Uterus (tissue), 4 donors: ENCODE measurements around the gene SLFN12L. TPM values are rescaled to one million over a fixed set of nuclear protein-coding genes. Genes with fewer than 3 reads are reported as not detected.

Experiments
- DNase-seq, 2 donors: peaks; one replicate each; pipeline ENCODE4 v3.0.0-alpha.2; 2019 to 2020
- H3K27ac ChIP-seq, 2 donors: fragments of 200-600 bp; sonication (generic); 1 replicate in 1 of 2; 2 replicates in 1 of 2; pipeline ENCODE4 v1.5.1; 2016 to 2018
- H3K27me3 ChIP-seq, 2 donors: fragments of 200-600 bp; sonication (generic); one replicate each; pipeline ENCODE4 v1.5.1; 2018 to 2019; ENCODE audit warnings: control low read depth in 1 of 2
- H3K36me3 ChIP-seq, 2 donors: fragments of 200-600 bp; sonication (generic); one replicate each; pipeline ENCODE4 v1.5.1; 2019; ENCODE audit warnings: control low read depth in 1 of 2
- H3K4me1 ChIP-seq, 2 donors: fragments of 200-600 bp; sonication (generic); one replicate each; pipeline ENCODE4 v1.5.1; 2018 to 2019; ENCODE audit warnings: control low read depth in 1 of 2
- H3K4me3 ChIP-seq, 2 donors: fragments of 200-600 bp; sonication (generic); 1 replicate in 1 of 2; 2 replicates in 1 of 2; pipeline ENCODE4 v1.5.1; 2018 to 2019; ENCODE audit warnings: mild to moderate bottlenecking in 1 of 2
- H3K9me3 ChIP-seq, 2 donors: fragments of 200-600 bp; sonication (generic); one replicate each; pipeline ENCODE4 v1.5.1; 2019; ENCODE audit warnings: control low read depth in 1 of 2
- POLR2A ChIP-seq, 2 donors: fragments of 450-650 bp; IDR thresholded peaks; one replicate each; pipeline ENCODE4 v1.6.1; 2016; ENCODE audit warnings: antibody characterized with exemption in 2 of 2, mild to moderate bottlenecking in 1 of 2, moderate library complexity in 1 of 2
- intact Hi-C: fragments of 100-400 bp; cut with DNase I; formaldehyde crosslinking; loops from one replicate; pipeline ENCODE4 v1.15.1; 2023; ENCODE audit warnings: low total_unique reads
- total RNA-seq, 4 donors: library from RNA; depleted of rRNA in 3 of 4; stranded (reverse); fragments of >200 nt in 3 of 4; gene quantifications; one replicate each; pipeline versions ENCODE4 v1.1.0 to v1.2.4, GENCODE V29; 2014 to 2023
- TF ChIP-seq, protein P1 (sequence below), 4 experiments: fragments of 200-600 bp in 2 of 4; fragments of 450-650 bp in 2 of 4; sonication (generic) in 2 of 4; IDR thresholded peaks; one replicate each; pipeline ENCODE4 v1.5.1; 2016 to 2019; ENCODE audit warnings: antibody characterized with exemption in 4 of 4, mild to moderate bottlenecking in 2 of 4, moderate library complexity in 1 of 4
- donor health status: DM: yes; HTN: yes; CAD: no.

The SLFN12L gene
- total RNA-seq, 4 donors from 2014 or later: 0.55 to 2.8 (median 1.4) TPM

GRCh38 chr17:35453171-35453570 is 84.3 kb downstream of the SLFN12L start:
- no peak for TF ChIP-seq POLR2A (IDR thresholded peaks at IDR 0.05)
- TF ChIP-seq, protein P1, sequence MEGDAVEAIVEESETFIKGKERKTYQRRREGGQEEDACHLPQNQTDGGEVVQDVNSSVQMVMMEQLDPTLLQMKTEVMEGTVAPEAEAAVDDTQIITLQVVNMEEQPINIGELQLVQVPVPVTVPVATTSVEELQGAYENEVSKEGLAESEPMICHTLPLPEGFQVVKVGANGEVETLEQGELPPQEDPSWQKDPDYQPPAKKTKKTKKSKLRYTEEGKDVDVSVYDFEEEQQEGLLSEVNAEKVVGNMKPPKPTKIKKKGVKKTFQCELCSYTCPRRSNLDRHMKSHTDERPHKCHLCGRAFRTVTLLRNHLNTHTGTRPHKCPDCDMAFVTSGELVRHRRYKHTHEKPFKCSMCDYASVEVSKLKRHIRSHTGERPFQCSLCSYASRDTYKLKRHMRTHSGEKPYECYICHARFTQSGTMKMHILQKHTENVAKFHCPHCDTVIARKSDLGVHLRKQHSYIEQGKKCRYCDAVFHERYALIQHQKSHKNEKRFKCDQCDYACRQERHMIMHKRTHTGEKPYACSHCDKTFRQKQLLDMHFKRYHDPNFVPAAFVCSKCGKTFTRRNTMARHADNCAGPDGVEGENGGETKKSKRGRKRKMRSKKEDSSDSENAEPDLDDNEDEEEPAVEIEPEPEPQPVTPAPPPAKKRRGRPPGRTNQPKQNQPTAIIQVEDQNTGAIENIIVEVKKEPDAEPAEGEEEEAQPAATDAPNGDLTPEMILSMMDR (IDR thresholded peaks at IDR 0.05): no peak

GRCh38 chr17:35449371-35449931 is 88.0 kb downstream of the SLFN12L start:
- peak in 1 of 2 donors; percentile 31 for DNase-seq
- TF ChIP-seq POLR2A (IDR thresholded peaks at IDR 0.05): no peak
- TF ChIP-seq, protein P1 (IDR thresholded peaks at IDR 0.05): no peak
- Histone ChIP-seq H3K27ac (no peak overlapping the region), H3K4me1 (no peaks in the 10 kb centered on the region), H3K27me3 (peaks cover 3 to 11% of the 10 kb centered on the region in 2 donors), H3K36me3 (no peaks in the 10 kb centered on the region), H3K4me3 (peak overlapping the region in 1 of 2 donors; percentile 19), H3K9me3 (no peaks in the 10 kb centered on the region)
- intact Hi-C loops: no loop called here

More at GRCh38 chr17:35453171-35453570, 84.3 kb downstream of the SLFN12L start:
- Histone ChIP-seq H3K9me3 (no peaks in the 10 kb centered on the region), H3K27ac (no peak overlapping the region), H3K4me3 (no peak overlapping the region), H3K27me3 (peaks cover 3 to 11% of the 10 kb centered on the region in 2 donors), H3K36me3 (no peaks in the 10 kb centered on the region), H3K4me1 (no peaks in the 10 kb centered on the region)
- intact Hi-C loops: no loop called here
- DNase-seq: no peak

GRCh38 chr17:35448899-35449227 is 88.6 kb downstream of the SLFN12L start:
- no peak for DNase-seq
- H3K4me1 ChIP-seq: no peaks in the 10 kb centered on the region
- intact Hi-C loops: no loop called here
- peak overlapping the region in 1 of 2 donors; percentile 43 for H3K4me3 ChIP-seq
- H3K27ac ChIP-seq: peak overlapping the region in 1 of 2 donors; percentile 32
- H3K36me3 ChIP-seq: no peaks in the 10 kb centered on the region
- no peaks in the 10 kb centered on the region for H3K9me3 ChIP-seq
- peaks cover 3 to 11% of the 10 kb centered on the region in 2 donors for H3K27me3 ChIP-seq
- TF ChIP-seq, protein P1 (IDR thresholded peaks at IDR 0.05): no peak
- no peak for TF ChIP-seq POLR2A (IDR thresholded peaks at IDR 0.05)

GRCh38 chr17:35448214-35448898 is 89.1 kb downstream of the SLFN12L start, which contains the start of gene SLFN13:
Gene SLFN13, minus strand, starts transcription at chr17:35448766. Its CDS starts 3,086 bp downstream, at chr17:35445680.
- H3K4me1 ChIP-seq: no peaks in the 10 kb centered on the region
- intact Hi-C loops: no loop called here
- peaks cover 3 to 11% of the 10 kb centered on the region in 2 donors for H3K27me3 ChIP-seq
- peak; percentile 54 to 72 for DNase-seq
- no peaks in the 10 kb centered on the region for H3K9me3 ChIP-seq
- no peaks in the 10 kb centered on the region for H3K36me3 ChIP-seq
- TF ChIP-seq, protein P1 (IDR thresholded peaks at IDR 0.05): no peak
- no peak for TF ChIP-seq POLR2A (IDR thresholded peaks at IDR 0.05)
- peak within 1 kb of the TSS; percentile 32 to 50 for H3K27ac ChIP-seq
- peak within 1 kb of the TSS; percentile 38 to 43 for H3K4me3 ChIP-seq

DNA sequence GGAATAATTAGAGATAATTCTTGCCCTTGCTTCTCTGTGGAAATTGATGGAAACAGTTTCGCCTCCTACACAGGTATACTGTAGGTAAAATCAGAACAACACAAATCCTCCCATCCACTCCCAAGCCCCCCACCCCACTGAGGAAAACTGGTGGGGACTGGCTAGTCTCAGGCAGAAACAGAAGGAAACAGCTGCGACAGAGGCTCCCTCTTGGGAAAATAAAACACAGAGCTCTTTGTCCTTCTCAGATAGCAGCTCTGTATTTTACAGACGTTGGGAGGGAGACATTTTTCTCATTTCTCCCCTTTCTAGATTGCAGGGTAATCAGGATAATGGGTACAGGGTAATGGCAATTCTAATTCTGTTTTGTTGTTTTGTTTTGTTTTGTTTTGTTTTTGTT is 90.0 kb downstream of the SLFN12L start:
- Histone ChIP-seq H3K9me3 (no peaks in the 10 kb centered on the region), H3K4me1 (no peaks in the 10 kb centered on the region), H3K4me3 (no peak overlapping the region), H3K36me3 (no peaks in the 10 kb centered on the region), H3K27me3 (peaks cover 3 to 11% of the 10 kb centered on the region in 2 donors), H3K27ac (no peak overlapping the region)
- no peak for DNase-seq
- intact Hi-C loops: no loop called here
- TF ChIP-seq POLR2A (IDR thresholded peaks at IDR 0.05): no peak
- TF ChIP-seq, protein P1 (IDR thresholded peaks at IDR 0.05): no peak
